Mesothelial cell of epicardium (in vitro differentiated cells): ENCODE measurements around the gene EPS15. TPM values are rescaled to one million over a fixed set of nuclear protein-coding genes. Genes with fewer than 3 reads are reported as not detected.
A peak's percentile ranks its signal among the peaks of the same experiment; 100 is the strongest.
"Not testable (repeated sequence)": the region's sequence is repeated elsewhere in the genome, so short reads cannot be mapped to it uniquely, and the experiment has no call there.

Experiments used
- DNase-seq, 2 experiments: peaks; one replicate each; pipeline ENCODE4 v3.0.0; 2021; ENCODE audit warnings: low spot score in 2 of 2; ENCODE audit not compliant: unreplicated experiment in 2 of 2
- H3K27ac Mint-ChIP-seq: 2 replicates; pipeline ENCODE4 v1.8.0; 2021; ENCODE audit warnings: mixed read lengths
- H3K27me3 Mint-ChIP-seq: 2 replicates; pipeline ENCODE4 v1.8.0; 2021; ENCODE audit warnings: low read depth, mixed read lengths
- H3K36me3 Mint-ChIP-seq: 2 replicates; pipeline ENCODE4 v1.8.0; 2021; ENCODE audit warnings: mixed read lengths
- H3K4me1 Mint-ChIP-seq: 2 replicates; pipeline ENCODE4 v1.8.0; 2021; ENCODE audit warnings: mixed read lengths
- H3K4me3 Mint-ChIP-seq: 2 replicates; pipeline ENCODE4 v1.8.0; 2021; ENCODE audit warnings: mild to moderate bottlenecking, moderate library complexity, mixed read lengths
- H3K9me3 Mint-ChIP-seq: 2 replicates; pipeline ENCODE4 v1.8.0; 2021; ENCODE audit warnings: mixed read lengths
- total RNA-seq: library from RNA; stranded (reverse); gene quantifications from 3 replicates; pipeline ENCODE4 v1.2.1, GENCODE V29; 2021
- TF ChIP-seq, protein P1 (sequence below): fragments of 200-600 bp; sonication (generic); IDR thresholded peaks from one replicate; pipeline ENCODE4 v1.5.0; 2021; ENCODE audit warnings: antibody characterized with exemption; ENCODE audit not compliant: unreplicated experiment

Gene EPS15
- total RNA-seq, 1 donor from 2014 or later, result 52.5 TPM

DNA sequence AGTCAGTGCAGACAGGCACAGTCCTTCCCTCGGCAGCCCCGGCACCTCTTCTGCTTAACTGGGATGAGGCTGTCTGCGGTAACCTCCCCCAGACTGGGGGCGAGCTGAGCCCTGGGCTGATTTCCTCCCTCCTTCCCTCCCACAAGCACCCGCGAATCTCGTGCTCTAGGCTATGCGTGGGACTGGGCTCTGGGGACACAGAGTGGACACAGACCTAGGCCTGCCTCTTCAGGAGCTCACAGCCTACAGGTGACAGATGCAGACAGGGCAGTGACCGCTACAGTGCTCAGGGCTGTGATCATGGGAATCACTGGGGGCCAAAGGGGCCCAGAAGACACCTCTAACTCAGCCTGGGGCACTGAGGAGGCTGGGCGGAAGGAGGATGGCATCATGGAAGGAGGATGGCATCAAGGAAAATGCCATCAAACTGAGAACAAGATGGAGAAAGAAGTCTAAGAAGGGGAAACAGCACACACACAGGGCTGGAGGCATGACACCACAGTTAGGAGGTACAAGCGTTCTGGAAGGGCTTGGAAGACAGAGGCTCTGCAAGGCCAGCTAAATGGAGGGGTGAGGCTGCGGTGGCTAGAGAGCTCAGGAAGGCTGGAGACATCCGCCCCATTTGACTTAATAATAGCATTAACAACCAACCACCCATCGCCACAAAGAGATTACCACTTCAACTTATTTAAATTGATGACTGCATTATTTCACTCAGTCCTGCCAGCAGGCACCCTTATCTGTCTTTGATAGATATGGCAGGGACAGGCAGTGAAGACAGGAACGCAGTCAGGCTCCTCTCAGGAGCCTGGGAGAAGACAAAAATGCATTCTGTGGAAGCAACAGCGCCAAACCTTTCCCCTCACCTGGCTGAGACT lies 192.9 kb downstream of the EPS15 start:
- no peaks in the 10 kb centered on the region for H3K9me3 Mint-ChIP-seq
- H3K4me3 Mint-ChIP-seq, result no peak overlapping the region
- peaks cover 10% of the 10 kb centered on the region for H3K27me3 Mint-ChIP-seq
- TF ChIP-seq, protein P1, sequence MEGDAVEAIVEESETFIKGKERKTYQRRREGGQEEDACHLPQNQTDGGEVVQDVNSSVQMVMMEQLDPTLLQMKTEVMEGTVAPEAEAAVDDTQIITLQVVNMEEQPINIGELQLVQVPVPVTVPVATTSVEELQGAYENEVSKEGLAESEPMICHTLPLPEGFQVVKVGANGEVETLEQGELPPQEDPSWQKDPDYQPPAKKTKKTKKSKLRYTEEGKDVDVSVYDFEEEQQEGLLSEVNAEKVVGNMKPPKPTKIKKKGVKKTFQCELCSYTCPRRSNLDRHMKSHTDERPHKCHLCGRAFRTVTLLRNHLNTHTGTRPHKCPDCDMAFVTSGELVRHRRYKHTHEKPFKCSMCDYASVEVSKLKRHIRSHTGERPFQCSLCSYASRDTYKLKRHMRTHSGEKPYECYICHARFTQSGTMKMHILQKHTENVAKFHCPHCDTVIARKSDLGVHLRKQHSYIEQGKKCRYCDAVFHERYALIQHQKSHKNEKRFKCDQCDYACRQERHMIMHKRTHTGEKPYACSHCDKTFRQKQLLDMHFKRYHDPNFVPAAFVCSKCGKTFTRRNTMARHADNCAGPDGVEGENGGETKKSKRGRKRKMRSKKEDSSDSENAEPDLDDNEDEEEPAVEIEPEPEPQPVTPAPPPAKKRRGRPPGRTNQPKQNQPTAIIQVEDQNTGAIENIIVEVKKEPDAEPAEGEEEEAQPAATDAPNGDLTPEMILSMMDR, result no peak
- peak overlapping the region; percentile 73 for H3K27ac Mint-ChIP-seq
- peaks cover 35% of the 10 kb centered on the region for H3K4me1 Mint-ChIP-seq
- no peaks in the 10 kb centered on the region for H3K36me3 Mint-ChIP-seq
- no peak for DNase-seq

DNA sequence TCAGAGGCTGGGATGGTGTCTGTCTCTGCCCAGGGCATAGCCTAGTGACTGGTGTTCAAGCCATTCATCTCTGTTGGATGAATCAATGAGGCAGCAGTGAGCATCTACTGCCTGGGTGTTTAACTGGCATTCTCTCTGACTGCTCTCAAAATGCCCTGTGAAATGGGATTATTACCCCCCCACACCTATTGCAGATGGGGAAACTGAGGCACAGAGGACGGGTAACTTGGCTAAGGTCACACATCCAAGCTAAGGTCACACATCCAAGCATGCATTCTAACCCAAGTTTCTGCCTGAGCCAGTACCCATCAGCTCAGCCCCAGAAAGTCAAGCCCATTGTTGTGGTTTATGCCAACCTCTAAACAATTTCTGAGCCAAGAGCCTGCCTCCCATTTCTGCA lies 193.7 kb downstream of the EPS15 start:
- TF ChIP-seq, protein P1, result no peak
- no peak for DNase-seq
- H3K9me3 Mint-ChIP-seq, result no peaks in the 10 kb centered on the region
- no peak overlapping the region for H3K4me3 Mint-ChIP-seq
- H3K27ac Mint-ChIP-seq, result no peak overlapping the region
- peaks cover 6% of the 10 kb centered on the region for H3K27me3 Mint-ChIP-seq
- H3K36me3 Mint-ChIP-seq, result no peaks in the 10 kb centered on the region
- H3K4me1 Mint-ChIP-seq, result peaks cover 30% of the 10 kb centered on the region

DNA sequence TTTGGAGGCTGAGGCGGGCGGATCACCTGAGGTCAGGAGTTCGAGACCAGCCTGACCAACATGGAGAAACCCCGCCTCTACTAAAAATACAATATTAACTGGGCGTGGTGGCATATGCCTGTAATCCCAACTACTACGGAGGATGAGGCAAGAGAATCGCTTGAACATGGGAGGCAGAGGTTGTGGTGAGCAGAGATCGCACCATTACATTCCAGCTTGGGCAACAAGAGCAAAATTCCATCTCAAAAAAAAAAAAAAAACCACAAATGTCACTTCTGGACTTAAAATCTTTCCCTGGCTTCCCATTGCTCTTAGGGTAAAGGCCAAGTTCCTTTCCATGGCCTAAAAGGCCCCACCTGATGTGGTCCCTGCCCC lies 194.1 kb downstream of the EPS15 start:
- DNase-seq, H3K27me3 Mint-ChIP-seq, H3K36me3 Mint-ChIP-seq, H3K9me3 Mint-ChIP-seq, H3K27ac Mint-ChIP-seq, H3K4me3 Mint-ChIP-seq: not testable (repeated sequence)
- H3K4me1 Mint-ChIP-seq, result peaks cover 30% of the 10 kb centered on the region

DNA sequence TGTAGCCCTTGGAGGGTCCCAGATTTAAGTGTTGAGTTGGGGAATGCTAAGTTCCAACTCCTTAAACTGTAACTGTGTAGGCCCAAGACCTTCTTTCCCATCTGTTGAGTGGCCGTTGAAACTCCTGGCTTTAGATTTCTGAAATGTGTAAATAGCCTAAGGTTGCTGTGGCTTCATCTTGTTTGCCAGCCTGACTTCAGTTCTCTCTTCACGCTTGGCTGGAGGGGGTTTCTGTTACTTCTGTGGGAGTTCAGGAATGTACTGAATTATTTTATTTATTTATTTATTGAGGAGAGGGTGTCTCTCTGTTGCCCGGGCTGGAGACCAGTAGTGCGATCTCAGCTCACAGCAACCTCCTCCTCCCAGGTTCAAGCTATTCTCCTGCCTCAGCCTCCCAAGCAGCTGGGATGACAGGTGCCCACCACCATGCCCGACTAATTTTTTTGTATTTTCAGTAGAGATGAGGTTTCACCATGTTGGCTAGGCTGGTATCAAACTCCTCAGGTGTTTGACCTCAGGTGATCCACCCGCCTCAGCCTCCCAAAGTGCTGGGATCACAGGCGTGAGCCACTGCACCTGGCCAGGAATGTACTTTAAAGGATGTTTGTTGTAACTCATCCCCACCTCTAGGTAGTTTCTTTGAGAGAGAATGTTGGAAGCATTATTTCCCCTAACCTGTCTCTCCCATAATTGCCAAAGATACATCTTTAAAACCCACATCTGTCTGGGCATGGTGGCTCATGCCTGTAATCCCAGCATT lies 194.6 kb downstream of the EPS15 start:
- H3K9me3 Mint-ChIP-seq, result no peaks in the 10 kb centered on the region
- no peak overlapping the region for H3K4me3 Mint-ChIP-seq
- peaks cover 28% of the 10 kb centered on the region for H3K4me1 Mint-ChIP-seq
- no peaks in the 10 kb centered on the region for H3K36me3 Mint-ChIP-seq
- TF ChIP-seq, protein P1, result no peak
- no peak for DNase-seq
- H3K27ac Mint-ChIP-seq, result no peak overlapping the region
- H3K27me3 Mint-ChIP-seq, result peaks cover 6% of the 10 kb centered on the region

DNA sequence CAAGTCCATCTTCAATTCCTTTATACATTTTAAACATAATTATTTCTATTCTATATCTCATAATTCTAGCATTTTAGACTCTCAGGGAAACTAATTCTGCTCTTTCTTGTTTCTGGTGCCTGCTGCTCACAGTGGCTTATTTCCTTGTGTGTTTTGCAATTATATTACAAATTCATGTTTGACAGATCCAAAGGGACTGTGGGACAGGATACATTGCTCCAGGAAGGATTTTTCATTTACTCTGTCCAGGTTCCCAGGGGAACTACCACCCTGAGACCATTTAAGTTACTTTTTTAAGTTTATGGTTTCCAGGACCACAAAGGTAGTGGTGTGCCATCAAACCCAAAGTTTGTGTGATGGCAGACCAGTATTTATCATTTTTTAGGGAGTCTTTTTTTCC lies 195.3 kb downstream of the EPS15 start:
- H3K36me3 Mint-ChIP-seq, result no peaks in the 10 kb centered on the region
- H3K27me3 Mint-ChIP-seq, result peaks cover under 1% of the 10 kb centered on the region
- TF ChIP-seq, protein P1, result no peak
- no peak overlapping the region for H3K4me3 Mint-ChIP-seq
- DNase-seq, result no peak
- no peak overlapping the region for H3K27ac Mint-ChIP-seq
- H3K4me1 Mint-ChIP-seq, result peaks cover 23% of the 10 kb centered on the region
- no peaks in the 10 kb centered on the region for H3K9me3 Mint-ChIP-seq

DNA sequence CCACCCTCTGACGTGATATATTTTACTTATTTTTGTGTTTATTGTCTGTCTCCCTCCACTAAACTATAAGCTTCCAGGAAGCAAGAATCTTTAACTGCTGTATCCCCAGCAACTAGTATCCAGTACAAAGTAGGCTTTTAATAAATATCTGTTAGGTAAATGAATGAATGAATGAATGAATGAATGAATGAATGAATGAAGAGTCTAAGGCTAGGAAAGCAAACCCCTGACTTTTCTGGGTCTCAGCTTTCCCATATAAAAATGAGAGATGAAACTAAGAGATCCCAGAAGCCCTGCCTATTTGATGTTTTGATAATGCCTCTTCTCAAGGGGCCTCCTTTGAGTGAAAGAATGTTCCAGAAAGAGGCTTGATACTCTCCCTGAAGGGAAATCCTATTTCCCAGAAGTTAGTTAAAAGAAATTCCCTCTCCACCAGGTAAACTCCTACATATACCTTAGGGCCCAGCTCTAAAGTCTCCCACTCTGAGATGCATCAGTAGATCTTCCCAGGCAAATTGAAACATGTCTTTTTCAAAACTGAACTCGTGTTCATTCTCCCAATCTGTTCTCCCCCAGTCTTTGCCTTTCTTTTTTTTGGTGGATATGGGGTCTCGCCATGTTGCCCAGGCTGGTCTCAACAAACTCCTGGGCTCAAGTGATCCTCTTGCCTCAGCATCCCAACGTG lies 196.5 kb downstream of the EPS15 start:
- Mint-ChIP-seq H3K27me3 (no peaks in the 10 kb centered on the region), H3K36me3 (no peaks in the 10 kb centered on the region), H3K4me1 (peaks cover 23% of the 10 kb centered on the region), H3K4me3 (no peak overlapping the region), H3K9me3 (no peaks in the 10 kb centered on the region), H3K27ac (no peak overlapping the region)
- DNase-seq, result no peak
- TF ChIP-seq, protein P1, result no peak
